ENCODE results near the gene ACTG1. TPM values are rescaled to one million over a fixed set of nuclear protein-coding genes. Genes with fewer than 3 reads are reported as not detected.
A peak's percentile ranks its signal among the peaks of the same experiment; 100 is the strongest.

Gene ACTG1
- total RNA-seq, 4 donors from 2014 or later: 322 to 934 (median 415) TPM

GRCh38 chr17:81557276-81558114, 44.9 kb upstream of the ACTG1 start:
- in situ Hi-C loops (cut with MboI; ENCODE audit: low sequenced_read_pairs in 4 of 4): no loop called here
- intact Hi-C loops (cut with DNase I; ENCODE audit: low total_unique reads): loop anchor here (5.0 kb wide), 1 partner anchor 45 kb away; no protein-coding TSS in a partner anchor
- peaks cover 0 to 57% of the 10 kb centered on the region in 2 donors for H3K36me3 ChIP-seq
- H3K4me1 ChIP-seq: peaks cover 21 to 24% of the 10 kb centered on the region in 2 donors
- H3K27ac ChIP-seq: peak overlapping the region in 3 of 4 donors; percentile 81 to 91 (median 86)
- no peak overlapping the region for H3K4me3 ChIP-seq
- DNase-seq (peak in 1 of 2 donors; percentile 37), ATAC-seq (no peak)
- TF ChIP-seq POLR2A (IDR thresholded peaks at IDR 0.05): no peak
- no peak for TF ChIP-seq CTCF (IDR thresholded peaks at IDR 0.05 in 4 of 5, conservative IDR thresholded peaks at IDR 0.05 in 1 of 5)
- no peaks in the 10 kb centered on the region for H3K9me3 ChIP-seq
- no peaks in the 10 kb centered on the region for H3K27me3 ChIP-seq

GRCh38 chr17:81556863-81557262, 44.3 kb upstream of the ACTG1 start:
- Histone ChIP-seq H3K9me3 (no peaks in the 10 kb centered on the region), H3K36me3 (peaks cover 0 to 51% of the 10 kb centered on the region in 2 donors), H3K27ac (peak overlapping the region; percentile 77 to 91 (median 84)), H3K4me1 (peaks cover 21 to 24% of the 10 kb centered on the region in 2 donors), H3K27me3 (no peaks in the 10 kb centered on the region), H3K4me3 (no peak overlapping the region)
- no peak for ATAC-seq
- in situ Hi-C loops (cut with MboI; ENCODE audit: low sequenced_read_pairs in 4 of 4): no loop called here
- TF ChIP-seq CTCF (IDR thresholded peaks at IDR 0.05 in 4 of 5, conservative IDR thresholded peaks at IDR 0.05 in 1 of 5) (no peak), POLR2A (IDR thresholded peaks at IDR 0.05) (no peak)
- no peak for DNase-seq
- intact Hi-C loops (cut with DNase I; ENCODE audit: low total_unique reads): loop anchor here (5.0 kb wide), 1 partner anchor 45 kb away; no protein-coding TSS in a partner anchor

GRCh38 chr17:81556175-81556691, 43.6 kb upstream of the ACTG1 start:
- in situ Hi-C loops (cut with MboI; ENCODE audit: low sequenced_read_pairs in 4 of 4): no loop called here

GRCh38 chr17:81553616-81554181, 41.1 kb upstream of the ACTG1 start:
- ATAC-seq (peak; percentile 14 to 20), DNase-seq (peak; percentile 20 to 53)
- H3K4me3 ChIP-seq: peak overlapping the region in 3 of 4 donors; percentile 86 to 92 (median 88)
- in situ Hi-C loops (cut with MboI; ENCODE audit: low sequenced_read_pairs in 4 of 4): no loop called here
- TF ChIP-seq CTCF (IDR thresholded peaks at IDR 0.05 in 4 of 5, conservative IDR thresholded peaks at IDR 0.05 in 1 of 5) (no peak), POLR2A (IDR thresholded peaks at IDR 0.05) (no peak)
- intact Hi-C loops (cut with DNase I; ENCODE audit: low total_unique reads): loop anchor here (5.0 kb wide), 1 partner anchor 41 kb away; the partner anchor contains the start of gene ACTG1
- no peaks in the 10 kb centered on the region for H3K27me3 ChIP-seq
- no peaks in the 10 kb centered on the region for H3K9me3 ChIP-seq
- peaks cover 28 to 36% of the 10 kb centered on the region in 2 donors for H3K4me1 ChIP-seq
- peak overlapping the region; percentile 90 to 92 (median 90) for H3K27ac ChIP-seq
- H3K36me3 ChIP-seq: peaks cover 0 to 31% of the 10 kb centered on the region in 2 donors

More at GRCh38 chr17:81556175-81556691, 43.6 kb upstream of the ACTG1 start:
- no peak for TF ChIP-seq CTCF (IDR thresholded peaks at IDR 0.05 in 4 of 5, conservative IDR thresholded peaks at IDR 0.05 in 1 of 5)
- peak in 1 of 2 donors; percentile 7 for TF ChIP-seq POLR2A (IDR thresholded peaks at IDR 0.05)
- no peaks in the 10 kb centered on the region for H3K27me3 ChIP-seq
- intact Hi-C loops (cut with DNase I; ENCODE audit: low total_unique reads): loop anchor here (5.0 kb wide), 1 partner anchor 46 kb away; no protein-coding TSS in a partner anchor
- peak overlapping the region; percentile 77 to 91 (median 84) for H3K27ac ChIP-seq
- peaks cover 0 to 44% of the 10 kb centered on the region in 2 donors for H3K36me3 ChIP-seq
- DNase-seq (peak; percentile 67 to 81), ATAC-seq (peak; percentile 54 to 72)
- H3K4me3 ChIP-seq: no peak overlapping the region
- H3K9me3 ChIP-seq: no peaks in the 10 kb centered on the region
- H3K4me1 ChIP-seq: peaks cover 25 to 29% of the 10 kb centered on the region in 2 donors
